HG03060 (cell line): ENCODE data around the gene GLTP.

Experiments used
- ATAC-seq: cut with Tn5 transposase; IDR thresholded peaks from one replicate; pipeline ENCODE4 v1.9.1; 2021; ENCODE audit warnings: low read depth, moderate number of reproducible peaks; ENCODE audit not compliant: unreplicated experiment

GLTP gene

DNA sequence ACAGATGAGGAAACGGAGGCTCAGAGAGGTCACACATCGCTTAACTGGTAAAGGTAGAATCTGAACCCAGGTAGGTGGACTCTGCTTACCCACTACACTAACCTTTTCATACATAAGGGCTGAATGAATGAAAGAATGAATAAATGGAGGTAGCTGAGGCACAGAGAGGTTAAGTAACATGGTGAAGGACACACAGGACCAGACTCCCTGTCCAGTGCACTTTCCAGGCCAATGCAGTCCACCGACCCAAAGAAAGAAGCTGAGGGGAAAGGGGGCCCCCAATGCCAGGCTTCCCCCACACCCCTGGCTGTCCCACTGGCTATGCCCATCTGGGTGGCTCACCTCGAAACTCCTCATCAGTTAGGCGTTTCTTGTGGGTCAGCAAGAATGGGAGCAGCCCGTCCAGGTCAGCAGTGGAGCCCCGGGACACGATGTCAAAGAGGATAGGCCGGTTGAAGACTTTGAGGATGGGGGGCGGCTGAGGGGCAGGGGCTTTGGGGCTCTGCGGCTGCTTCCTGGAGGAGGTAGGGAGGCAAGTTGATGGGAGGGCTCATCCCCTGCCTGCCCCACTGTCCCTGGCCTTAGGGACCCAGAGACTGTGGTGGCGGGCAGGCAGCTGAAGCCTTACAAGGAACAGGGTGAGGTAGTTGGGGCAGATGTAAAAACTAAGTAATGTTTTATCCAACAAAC is 72.2 kb downstream of the GLTP start:
- no peak for ATAC-seq

DNA sequence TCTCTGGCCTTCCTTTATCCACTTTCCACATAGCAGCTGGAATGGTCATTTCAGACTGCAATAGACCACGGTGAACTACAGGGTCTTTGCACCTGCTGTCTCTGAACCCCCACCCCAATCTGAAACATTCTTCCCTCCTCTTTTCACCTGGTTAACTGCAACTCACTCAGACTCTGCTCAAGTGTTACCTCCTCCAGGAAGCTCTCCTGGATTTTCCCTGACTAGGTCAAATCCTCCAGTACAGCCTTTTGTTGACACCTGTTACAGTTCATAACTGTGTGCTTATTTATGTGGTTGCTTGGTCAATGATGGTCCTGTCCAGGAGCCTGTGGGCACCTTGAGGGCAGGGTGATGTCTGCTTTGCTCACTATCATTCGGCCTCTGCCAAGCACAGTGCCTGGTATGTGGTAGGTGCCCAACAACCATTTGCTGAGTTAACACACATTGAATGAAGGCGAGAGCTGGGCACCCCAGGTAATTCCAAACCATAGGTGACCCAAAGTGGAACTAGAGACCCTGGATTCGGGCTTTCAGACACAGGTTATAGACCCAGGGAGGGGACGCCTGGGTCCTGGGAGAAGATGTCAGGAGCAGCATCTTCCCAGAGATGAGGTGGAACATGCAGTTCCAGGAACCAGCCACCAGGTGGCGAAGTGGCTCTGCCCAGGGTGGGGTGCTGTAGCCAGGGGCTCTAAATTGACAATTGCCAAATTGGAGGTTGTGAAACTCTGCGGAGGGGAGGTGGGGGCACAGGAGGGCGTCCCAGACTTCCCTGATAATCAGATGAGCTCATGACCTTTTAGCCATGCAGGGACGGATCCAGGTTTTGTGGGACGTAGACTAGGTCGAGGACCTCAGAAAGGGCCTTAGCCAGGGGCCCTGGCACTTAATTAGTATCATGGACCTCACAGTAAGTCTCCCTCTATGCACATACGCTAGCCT is 75.2 kb downstream of the GLTP start:
- no peak for ATAC-seq

DNA sequence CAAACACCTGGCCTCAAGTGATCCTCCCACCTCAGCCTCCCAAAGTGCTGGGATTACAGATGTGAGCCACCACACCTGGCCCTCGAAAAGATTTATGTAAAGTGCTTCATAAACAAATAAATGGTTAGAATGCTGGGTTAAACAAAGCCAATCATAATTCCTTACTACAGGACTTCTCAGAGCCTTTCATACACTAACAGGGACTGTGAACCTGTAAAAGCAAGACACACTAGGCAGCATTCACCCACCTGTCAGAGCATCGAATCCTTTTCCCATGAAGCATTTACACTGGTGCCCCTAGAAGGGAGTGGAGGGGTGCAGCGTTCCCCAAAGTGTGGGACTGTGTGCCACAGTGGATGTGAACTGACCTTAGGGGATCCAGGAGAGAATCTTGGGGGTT is 76.7 kb downstream of the GLTP start:
- ATAC-seq, result no peak

DNA sequence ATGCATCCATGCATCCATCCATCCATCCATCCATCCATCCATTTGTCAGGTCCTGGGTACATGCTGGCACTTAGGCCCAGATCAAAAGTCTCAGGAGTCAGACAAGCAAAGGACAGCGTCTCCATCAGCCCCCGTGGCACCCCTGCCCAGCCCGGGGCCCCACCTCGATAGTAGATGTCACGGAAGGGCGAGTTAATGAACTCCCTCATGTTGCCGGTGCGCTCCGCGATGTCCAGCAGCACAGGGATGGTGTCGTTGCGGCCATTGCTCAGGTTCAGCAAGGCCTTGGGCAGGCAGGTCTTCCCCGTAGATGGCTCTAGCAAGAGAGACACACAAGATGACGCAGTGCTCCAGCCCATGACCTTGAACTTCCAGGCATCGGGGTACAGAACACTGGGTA is 77.5 kb downstream of the GLTP start:
- ATAC-seq, result no peak
